Mesenchymal stem cell (in vitro differentiated cells and primary cell): ENCODE results near the gene COL4A2.
"Not testable (repeated sequence)": the region's sequence is repeated elsewhere in the genome, so short reads cannot be mapped to it uniquely, and the experiment has no call there.

Experiments
- DNase-seq: peaks from one replicate; pipeline ENCODE4 v3.0.0-alpha.2; 2013
- H2AFZ ChIP-seq: one replicate; pipeline ENCODE4 v1.6.1; 2013; ENCODE audit warnings: low read depth, mild to moderate bottlenecking, control low read depth, inconsistent platforms, low read length, moderate library complexity
- H2AK5ac ChIP-seq: 2 replicates; pipeline ENCODE4 v1.6.1; 2013; ENCODE audit warnings: low read length, moderate library complexity, mild to moderate bottlenecking, inconsistent platforms; ENCODE audit not compliant: severe bottlenecking
- H2BK120ac ChIP-seq: one replicate; pipeline ENCODE4 v1.6.1; 2013; ENCODE audit warnings: low read depth, mild to moderate bottlenecking, inconsistent platforms, low read length, moderate library complexity
- H2BK12ac ChIP-seq, 2 experiments: one replicate each; pipeline ENCODE4 v1.6.1; 2013; ENCODE audit warnings: inconsistent platforms in 2 of 2, low read length in 2 of 2, mild to moderate bottlenecking in 2 of 2, moderate library complexity in 2 of 2, control low read depth in 1 of 2
- H2BK15ac ChIP-seq: one replicate; pipeline ENCODE4 v1.6.1; 2013; ENCODE audit warnings: mild to moderate bottlenecking, low read depth, inconsistent platforms; ENCODE audit not compliant: poor library complexity, severe bottlenecking
- H2BK5ac ChIP-seq: 2 replicates; pipeline ENCODE4 v1.6.1; 2013; ENCODE audit warnings: low read depth, mild to moderate bottlenecking, low read length, control low read depth, inconsistent platforms; ENCODE audit not compliant: poor library complexity, severe bottlenecking
- H3K14ac ChIP-seq, 2 experiments: one replicate each; pipeline ENCODE4 v1.6.1; 2013; ENCODE audit warnings: inconsistent platforms in 2 of 2, low read length in 2 of 2, control low read depth in 1 of 2, mild to moderate bottlenecking in 1 of 2, moderate library complexity in 1 of 2
- H3K18ac ChIP-seq, 2 experiments: one replicate each; pipeline ENCODE4 v1.6.1; 2013; ENCODE audit warnings: inconsistent platforms in 2 of 2, low read length in 2 of 2, control low read depth in 1 of 2, low read depth in 1 of 2, mild to moderate bottlenecking in 1 of 2
- H3K23ac ChIP-seq, 2 experiments: one replicate each; pipeline ENCODE4 v1.6.1; 2013; ENCODE audit warnings: inconsistent platforms in 2 of 2, low read length in 2 of 2, mild to moderate bottlenecking in 2 of 2, moderate library complexity in 2 of 2, control low read depth in 1 of 2
- H3K27ac ChIP-seq: 2 replicates; pipeline ENCODE4 v1.5.1; 2013; ENCODE audit warnings: mild to moderate bottlenecking, moderate library complexity, low read length, control low read depth, inconsistent platforms; ENCODE audit not compliant: poor library complexity, severe bottlenecking
- H3K27me3 ChIP-seq, 2 experiments: 2 replicates each; pipeline versions ENCODE4 v1.6.1 to v1.7.0; 2013; ENCODE audit warnings: low read length in 2 of 2, mild to moderate bottlenecking in 2 of 2, moderate library complexity in 2 of 2, control low read depth in 1 of 2, inconsistent platforms in 1 of 2; ENCODE audit not compliant: control insufficient read depth in 1 of 2, insufficient read depth in 1 of 2
- H3K36me3 ChIP-seq, 2 experiments: 2 replicates each; pipeline versions ENCODE4 v1.6.1 to v1.7.0; 2013; ENCODE audit warnings: low read length in 2 of 2, control low read depth in 1 of 2, inconsistent platforms in 1 of 2, low read depth in 1 of 2, mild to moderate bottlenecking in 1 of 2; ENCODE audit not compliant: insufficient read depth in 2 of 2, control insufficient read depth in 1 of 2
- H3K4ac ChIP-seq, 2 experiments: one replicate each; pipeline ENCODE4 v1.6.1; 2013; ENCODE audit warnings: inconsistent platforms in 2 of 2, low read length in 2 of 2, mild to moderate bottlenecking in 2 of 2, moderate library complexity in 2 of 2, control low read depth in 1 of 2, low read depth in 1 of 2
- H3K4me1 ChIP-seq: 2 replicates; pipeline ENCODE4 v1.6.1; 2013; ENCODE audit warnings: low read depth, low read length, control low read depth; ENCODE audit not compliant: control insufficient read depth, insufficient read depth
- H3K4me2 ChIP-seq: 2 replicates; pipeline ENCODE4 v1.6.1; 2013; ENCODE audit warnings: low read length, mild to moderate bottlenecking, inconsistent platforms; ENCODE audit not compliant: poor library complexity, severe bottlenecking
- H3K4me3 ChIP-seq, 2 experiments: 2 replicates each; pipeline versions ENCODE4 v1.5.1 to v1.7.0; 2013; ENCODE audit warnings: low read length in 2 of 2, mild to moderate bottlenecking in 2 of 2, control low read depth in 1 of 2, low read depth in 1 of 2; ENCODE audit not compliant: insufficient read depth in 1 of 2
- H3K79me1 ChIP-seq: replicated peaks from 2 replicates; pipeline ENCODE4 v1.6.1; 2013; ENCODE audit warnings: mild to moderate bottlenecking, control low read depth, low read length, inconsistent platforms; ENCODE audit not compliant: poor library complexity, severe bottlenecking
- H3K9ac ChIP-seq: 2 replicates; pipeline ENCODE4 v1.7.0; 2013; ENCODE audit warnings: mild to moderate bottlenecking, low read length, moderate library complexity
- H3K9me3 ChIP-seq: 2 replicates; pipeline ENCODE4 v1.7.0; 2013; ENCODE audit warnings: mild to moderate bottlenecking, low read length; ENCODE audit not compliant: control insufficient read depth
- H4K8ac ChIP-seq: one replicate; pipeline ENCODE4 v1.6.1; 2013; ENCODE audit warnings: inconsistent platforms, mild to moderate bottlenecking, low read length, moderate library complexity
- H4K91ac ChIP-seq: one replicate; pipeline ENCODE4 v1.6.1; 2013; ENCODE audit warnings: mild to moderate bottlenecking, low read length, inconsistent platforms
- WGBS: methylation state at CpG from one replicate; pipeline ENCODE4 v1.1.7; 2013; ENCODE audit warnings: mixed read lengths; 5-methylcytosine and 5-hydroxymethylcytosine counted together

The COL4A2 gene

GRCh38 chr13:110486061-110486715, 179.1 kb downstream of the COL4A2 start:
- Histone ChIP-seq H4K91ac (peak overlapping the region; percentile 18), H2AFZ (no peak overlapping the region), H3K4ac (peak overlapping the region in 1 of 2 experiments; percentile 24), H2BK15ac (no peak overlapping the region), H3K27ac (peak overlapping the region; percentile 77), H3K9ac (no peak overlapping the region), H4K8ac (peak overlapping the region; percentile 55), H3K27me3 (no peaks in the 10 kb centered on the region), H3K14ac (peak overlapping the region in 1 of 2 experiments; percentile 19), H2AK5ac (peak overlapping the region; percentile 51), H3K4me2 (no peak overlapping the region), H2BK5ac (peak overlapping the region; percentile 37), H3K23ac (peak overlapping the region in 1 of 2 experiments; percentile 66), H3K9me3 (no peaks in the 10 kb centered on the region), H3K4me1 (peaks cover 28% of the 10 kb centered on the region), H3K18ac (peak overlapping the region; percentile 9 to 81), H3K36me3 (peaks cover 48 to 70% of the 10 kb centered on the region in 2 experiments), H3K4me3 (no peak overlapping the region), H2BK12ac (peak overlapping the region; percentile 15 to 59), H2BK120ac (peak overlapping the region; percentile 35), H3K79me1 (peaks cover 16% of the 10 kb centered on the region)
- DNase-seq: peak; percentile 57
- 39% methylated on average over 15 of the region's 15 CpGs for WGBS

GRCh38 chr13:110486880-110487279, 179.8 kb downstream of the COL4A2 start:
- Histone ChIP-seq H2AK5ac (peak overlapping the region; percentile 2), H2BK5ac (peak overlapping the region; percentile 63), H3K4me1 (peaks cover 30% of the 10 kb centered on the region), H3K27ac (peak overlapping the region; percentile 59), H3K79me1 (peaks cover 17% of the 10 kb centered on the region), H3K36me3 (peaks cover 53 to 70% of the 10 kb centered on the region in 2 experiments)
- H3K27me3 ChIP-seq, H3K14ac ChIP-seq, H2BK12ac ChIP-seq, DNase-seq, H3K18ac ChIP-seq, H3K23ac ChIP-seq, H2BK120ac ChIP-seq, H4K91ac ChIP-seq, H3K4me3 ChIP-seq, H2AFZ ChIP-seq, H3K9me3 ChIP-seq, H4K8ac ChIP-seq, H3K4me2 ChIP-seq, H3K4ac ChIP-seq, H2BK15ac ChIP-seq, H3K9ac ChIP-seq: not testable (repeated sequence)
- WGBS: 33% methylated on average over 3 of the region's 3 CpGs

- WGBS: 95% methylated on average over 20 of the region's 24 CpGs
- Histone ChIP-seq H3K4me1 (peaks cover 24% of the 10 kb centered on the region), H2AK5ac (peak overlapping the region; percentile 55), H2AFZ (no peak overlapping the region), H3K27me3 (no peaks in the 10 kb centered on the region), H2BK5ac (no peak overlapping the region), H3K4me2 (no peak overlapping the region), H3K9me3 (no peaks in the 10 kb centered on the region), H3K9ac (no peak overlapping the region), H4K8ac (no peak overlapping the region), H3K79me1 (peaks cover 25% of the 10 kb centered on the region), H3K36me3 (peaks cover 50 to 68% of the 10 kb centered on the region in 2 experiments), H2BK120ac (no peak overlapping the region), H3K14ac (no peak overlapping the region), H3K27ac (no peak overlapping the region), H2BK12ac (no peak overlapping the region), H3K18ac (no peak overlapping the region), H2BK15ac (no peak overlapping the region), H3K23ac (no peak overlapping the region), H3K4ac (no peak overlapping the region), H3K4me3 (no peak overlapping the region), H4K91ac (no peak overlapping the region)
- DNase-seq: no peak
Measured at GRCh38 chr13:110490009-110490770, 183.1 kb downstream of the COL4A2 start.
